HEK293T (cell line): ENCODE measurements around the gene CTDSPL.
"Not testable (repeated sequence)": the region's sequence is repeated elsewhere in the genome, so short reads cannot be mapped to it uniquely, and the experiment has no call there.

ENCODE experiments used
- CTBP1 ChIP-seq: fragments of 450-650 bp; IDR thresholded peaks from 2 replicates; pipeline ENCODE4 v1.6.1; 2016; ENCODE audit warnings: borderline replicate concordance
- FOXM1 ChIP-seq: fragments of 450-650 bp; IDR thresholded peaks from 2 replicates; pipeline ENCODE4 v1.6.1; 2017; ENCODE audit warnings: mild to moderate bottlenecking, borderline replicate concordance
- SP1 ChIP-seq: fragments of 450-650 bp; IDR thresholded peaks from 2 replicates; pipeline ENCODE4 v1.6.1; 2017
- SUZ12 ChIP-seq: fragments of 450-650 bp; IDR thresholded peaks from 2 replicates; pipeline ENCODE4 v1.6.1; 2016; ENCODE audit warnings: mild to moderate bottlenecking

GRCh38 chr3:37815156-37815555, 46.5 kb upstream of the CTDSPL start:
- not testable (repeated sequence) for TF ChIP-seq SP1, SUZ12, FOXM1, CTBP1
